ENCODE results near the gene MICU1. TPM values are rescaled to one million over a fixed set of nuclear protein-coding genes. Genes with fewer than 3 reads are reported as not detected.
"Not testable (repeated sequence)": the region's sequence is repeated elsewhere in the genome, so short reads cannot be mapped to it uniquely, and the experiment has no call there.

The MICU1 gene
- polyA plus RNA-seq, 1 donor: 54.6 TPM

DNA sequence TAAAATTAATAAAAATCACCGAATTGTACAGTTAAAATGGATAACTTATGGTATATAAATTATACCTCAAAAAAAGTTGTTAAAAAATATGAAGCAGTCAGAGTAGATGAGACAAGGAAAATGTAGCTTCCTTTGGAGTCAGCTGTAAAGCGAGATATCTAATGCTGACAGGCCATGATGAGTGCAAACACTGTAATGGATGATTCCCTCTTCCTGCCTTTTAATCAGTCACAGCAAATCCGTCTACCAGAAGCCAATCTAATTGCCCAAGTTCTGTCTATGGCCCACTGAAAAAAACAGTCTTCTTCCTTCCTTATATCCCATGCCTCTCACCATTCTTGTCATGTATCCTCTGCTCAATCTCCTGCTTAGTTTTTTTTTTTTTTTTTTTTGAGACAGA is 211.2 kb downstream of the MICU1 start:
- Histone ChIP-seq H3K27ac (ENCODE audit: low read length) (no peak overlapping the region), H3K36me3 (ENCODE audit: control insufficient read depth, insufficient read depth, low read length) (no peaks in the 10 kb centered on the region), H3K4me1 (ENCODE audit: control insufficient read depth, insufficient read depth, low read length) (no peaks in the 10 kb centered on the region), H3K9me3 (ENCODE audit: control insufficient read depth, low read depth, low read length) (peaks cover 9% of the 10 kb centered on the region), H3K27me3 (ENCODE audit: control insufficient read depth, insufficient read depth, low read length) (no peaks in the 10 kb centered on the region), H3K4me3 (ENCODE audit: low read length) (no peak overlapping the region)
- no peak for DNase-seq
- WGBS (ENCODE audit: insufficient coverage, low lambda C conversion rate): 100% methylated on average over 1 of the region's 3 CpGs

DNA sequence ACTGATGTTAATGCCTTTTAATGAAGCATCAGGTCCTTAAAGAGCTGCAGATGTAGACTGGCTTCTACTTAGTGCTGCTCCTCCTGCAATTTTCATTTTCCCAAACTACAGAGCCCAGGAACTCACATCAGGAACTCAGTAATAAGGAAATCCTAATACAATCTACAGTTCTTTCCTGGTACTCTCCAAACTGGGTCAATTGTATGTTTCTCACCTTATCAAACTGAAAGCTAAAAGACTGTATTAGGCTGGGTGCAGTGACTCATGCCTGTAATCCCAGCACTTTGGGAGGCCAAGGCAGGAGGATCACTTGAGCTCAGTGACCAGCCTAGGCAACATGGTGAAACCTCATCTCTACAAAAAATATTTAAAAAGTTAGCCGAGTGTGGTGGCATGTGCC is 216.7 kb downstream of the MICU1 start:
- WGBS (ENCODE audit: insufficient coverage, low lambda C conversion rate): no CpG with 5 or more reads among the region's 1 CpG
- Histone ChIP-seq H3K4me1 (ENCODE audit: control insufficient read depth, insufficient read depth, low read length) (no peaks in the 10 kb centered on the region), H3K27ac (ENCODE audit: low read length) (no peak overlapping the region)

DNA sequence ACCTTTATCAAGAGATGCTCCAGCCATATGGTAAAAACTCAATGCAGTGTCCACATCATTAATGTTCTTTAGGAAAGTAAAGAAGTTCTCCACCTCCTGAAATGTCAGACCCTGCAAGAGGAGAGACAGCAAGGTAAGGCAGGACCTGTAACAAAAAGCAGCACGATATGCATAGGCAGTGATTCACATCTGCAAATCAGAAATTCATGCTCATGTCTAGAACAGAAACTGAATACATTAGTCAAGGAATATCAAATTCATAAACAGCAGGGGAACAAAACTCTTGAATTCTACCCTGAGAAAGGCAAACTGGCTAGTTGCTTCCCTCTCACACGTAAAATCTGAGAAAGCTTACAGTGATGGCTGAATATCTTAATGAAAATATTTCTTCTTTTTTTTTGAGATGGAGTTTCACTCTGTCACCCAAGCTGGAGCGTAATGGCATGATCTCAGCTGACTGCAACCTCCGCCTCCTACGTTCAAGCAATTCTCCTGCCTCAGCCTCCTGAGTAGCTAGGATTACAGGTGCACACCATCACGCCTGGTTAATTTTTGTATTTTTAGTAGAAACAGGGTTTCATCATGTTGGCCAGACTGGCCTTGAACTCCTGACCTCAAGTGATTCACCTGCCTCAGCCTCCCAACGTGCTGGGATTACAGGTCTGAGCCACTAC is 217.8 kb downstream of the MICU1 start:
- no peak for DNase-seq
- Histone ChIP-seq H3K9me3 (ENCODE audit: control insufficient read depth, low read depth, low read length) (no peaks in the 10 kb centered on the region), H3K36me3 (ENCODE audit: control insufficient read depth, insufficient read depth, low read length) (peaks cover 6% of the 10 kb centered on the region), H3K27ac (ENCODE audit: low read length) (no peak overlapping the region), H3K4me3 (ENCODE audit: low read length) (no peak overlapping the region), H3K27me3 (ENCODE audit: control insufficient read depth, insufficient read depth, low read length) (no peaks in the 10 kb centered on the region), H3K4me1 (ENCODE audit: control insufficient read depth, insufficient read depth, low read length) (no peaks in the 10 kb centered on the region)
- no CpG with 5 or more reads among the region's 7 CpGs for WGBS (ENCODE audit: insufficient coverage, low lambda C conversion rate)

More for the DNA sequence above, 216.7 kb downstream of the MICU1 start:
- peaks cover 3% of the 10 kb centered on the region for H3K36me3 ChIP-seq (ENCODE audit: control insufficient read depth, insufficient read depth, low read length)
- no peak overlapping the region for H3K4me3 ChIP-seq (ENCODE audit: low read length)
- DNase-seq: no peak
- H3K27me3 ChIP-seq (ENCODE audit: control insufficient read depth, insufficient read depth, low read length): no peaks in the 10 kb centered on the region
- H3K9me3 ChIP-seq (ENCODE audit: control insufficient read depth, low read depth, low read length): peaks cover 6% of the 10 kb centered on the region

DNA sequence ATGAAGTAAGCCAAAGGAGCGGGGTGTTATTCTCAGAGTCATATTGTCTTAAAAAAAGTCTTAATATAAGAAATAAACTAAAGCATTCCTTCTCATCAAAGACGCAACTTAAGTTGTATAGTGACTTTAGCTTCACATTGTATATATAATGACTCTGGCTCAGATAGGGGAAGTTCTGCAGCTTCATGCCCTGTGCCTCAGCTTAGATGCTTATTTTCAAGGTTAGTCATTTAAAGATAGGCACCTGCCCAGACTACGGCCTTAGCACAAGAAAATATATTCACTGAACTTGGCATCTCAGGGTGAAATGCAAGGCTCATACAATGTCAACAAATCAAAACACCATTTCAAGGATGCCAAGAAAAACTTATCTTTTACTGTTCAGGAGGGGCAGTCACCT is 218.4 kb downstream of the MICU1 start:
- Histone ChIP-seq H3K27ac (ENCODE audit: low read length) (no peak overlapping the region), H3K27me3 (ENCODE audit: control insufficient read depth, insufficient read depth, low read length) (no peaks in the 10 kb centered on the region), H3K9me3 (ENCODE audit: control insufficient read depth, low read depth, low read length) (no peaks in the 10 kb centered on the region), H3K4me3 (ENCODE audit: low read length) (no peak overlapping the region), H3K4me1 (ENCODE audit: control insufficient read depth, insufficient read depth, low read length) (no peaks in the 10 kb centered on the region), H3K36me3 (ENCODE audit: control insufficient read depth, insufficient read depth, low read length) (peaks cover 9% of the 10 kb centered on the region)
- WGBS (ENCODE audit: insufficient coverage, low lambda C conversion rate): no CpG with 5 or more reads among the region's 3 CpGs
- DNase-seq: no peak

DNA sequence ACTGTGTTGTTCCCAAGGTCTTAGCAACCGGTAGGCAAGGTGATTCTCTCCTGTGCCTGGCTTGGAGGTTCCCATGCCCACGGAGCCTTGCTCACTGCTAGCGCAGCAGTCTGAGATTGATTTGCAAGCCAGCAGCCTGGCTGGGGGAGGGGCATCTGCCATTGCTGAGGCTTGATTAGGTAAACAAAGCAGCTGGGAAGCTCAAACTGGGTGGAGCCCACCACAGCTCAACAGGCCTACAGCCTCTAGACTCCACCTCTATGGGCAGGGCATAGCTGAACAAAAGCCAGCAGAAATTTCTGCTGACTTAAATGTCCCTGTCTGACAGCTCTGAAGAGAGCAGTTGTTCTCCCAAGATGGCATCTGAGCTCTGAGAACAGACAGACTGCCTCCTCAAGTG is 230.3 kb downstream of the MICU1 start:
- not testable (repeated sequence) for H3K9me3 ChIP-seq (ENCODE audit: control insufficient read depth, low read depth, low read length); H3K27ac ChIP-seq (ENCODE audit: low read length); H3K4me1 ChIP-seq (ENCODE audit: control insufficient read depth, insufficient read depth, low read length); H3K4me3 ChIP-seq (ENCODE audit: low read length); H3K27me3 ChIP-seq (ENCODE audit: control insufficient read depth, insufficient read depth, low read length); DNase-seq; H3K36me3 ChIP-seq (ENCODE audit: control insufficient read depth, insufficient read depth, low read length)
- no CpG with 5 or more reads among the region's 3 CpGs for WGBS (ENCODE audit: insufficient coverage, low lambda C conversion rate)

DNA sequence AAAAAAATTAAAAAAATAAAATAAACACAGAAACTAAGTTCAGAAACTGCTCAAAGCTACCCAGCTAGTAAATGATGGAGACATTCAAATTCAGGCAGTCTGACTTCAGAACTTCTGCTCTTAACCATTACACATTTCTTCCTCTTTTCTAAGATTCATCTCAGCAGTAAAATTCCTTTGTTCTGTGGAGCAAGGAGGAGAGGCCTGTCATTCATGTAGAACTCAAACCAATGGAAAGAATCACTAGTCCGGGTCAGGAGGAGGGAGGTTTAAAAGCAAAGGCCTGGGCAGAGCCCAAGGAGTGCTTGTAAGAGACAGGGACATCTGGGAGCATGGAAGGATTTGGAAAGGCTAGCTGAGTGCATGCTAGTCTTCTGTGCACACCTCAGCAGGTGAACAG is 233.3 kb downstream of the MICU1 start:
- Histone ChIP-seq H3K9me3 (ENCODE audit: control insufficient read depth, low read depth, low read length) (peaks cover 4% of the 10 kb centered on the region), H3K4me1 (ENCODE audit: control insufficient read depth, insufficient read depth, low read length) (no peaks in the 10 kb centered on the region), H3K36me3 (ENCODE audit: control insufficient read depth, insufficient read depth, low read length) (peaks cover 10% of the 10 kb centered on the region), H3K4me3 (ENCODE audit: low read length) (no peak overlapping the region), H3K27ac (ENCODE audit: low read length) (no peak overlapping the region), H3K27me3 (ENCODE audit: control insufficient read depth, insufficient read depth, low read length) (no peaks in the 10 kb centered on the region)
- WGBS (ENCODE audit: insufficient coverage, low lambda C conversion rate): 100% methylated on average over 1 of the region's 1 CpG
- DNase-seq: no peak

DNA sequence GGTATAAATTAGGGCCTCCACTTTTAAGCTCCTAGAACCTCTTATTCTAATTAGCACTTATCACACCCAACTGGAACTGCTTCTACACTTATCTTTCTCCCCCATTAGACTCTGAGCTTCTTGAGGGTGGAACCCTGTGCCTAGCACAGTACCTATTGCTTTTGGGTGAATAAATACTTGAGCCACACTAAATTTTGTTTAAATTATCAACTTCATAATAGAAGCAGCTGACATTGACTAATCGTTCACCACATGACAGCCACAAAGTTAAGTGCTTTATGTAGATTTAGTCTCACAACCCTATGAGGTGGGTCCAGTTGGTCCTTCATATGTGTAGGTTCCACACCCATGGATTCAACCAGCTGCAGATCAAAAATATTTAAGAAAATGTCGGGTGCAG is 235.1 kb downstream of the MICU1 start:
- WGBS (ENCODE audit: insufficient coverage, low lambda C conversion rate): no CpG with 5 or more reads among the region's 2 CpGs
- Histone ChIP-seq H3K4me1 (ENCODE audit: control insufficient read depth, insufficient read depth, low read length) (no peaks in the 10 kb centered on the region), H3K9me3 (ENCODE audit: control insufficient read depth, low read depth, low read length) (peaks cover 4% of the 10 kb centered on the region), H3K27ac (ENCODE audit: low read length) (no peak overlapping the region), H3K36me3 (ENCODE audit: control insufficient read depth, insufficient read depth, low read length) (peaks cover 10% of the 10 kb centered on the region), H3K27me3 (ENCODE audit: control insufficient read depth, insufficient read depth, low read length) (no peaks in the 10 kb centered on the region), H3K4me3 (ENCODE audit: low read length) (no peak overlapping the region)
- DNase-seq: no peak

DNA sequence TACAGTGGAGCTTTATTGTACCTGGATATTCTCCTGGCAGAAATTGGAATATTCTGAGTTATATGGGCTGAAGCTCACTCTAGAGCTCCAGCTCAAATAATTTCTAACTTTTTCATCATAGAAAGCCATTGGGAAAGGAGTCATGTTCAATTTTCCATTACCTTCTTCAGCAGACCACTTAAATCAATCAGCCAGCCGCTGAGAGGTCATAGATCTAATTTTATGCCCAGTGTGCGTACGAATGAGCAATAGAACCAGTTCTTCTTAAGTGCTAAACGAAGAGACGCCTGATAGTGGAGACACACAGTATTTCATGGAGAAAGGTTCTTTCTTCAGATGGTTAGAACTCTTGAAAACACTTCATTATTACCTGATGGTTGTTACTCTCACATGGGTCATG is 236.2 kb downstream of the MICU1 start:
- no CpG with 5 or more reads among the region's 5 CpGs for WGBS (ENCODE audit: insufficient coverage, low lambda C conversion rate)
- H3K9me3 ChIP-seq (ENCODE audit: control insufficient read depth, low read depth, low read length): no peaks in the 10 kb centered on the region
- H3K4me3 ChIP-seq (ENCODE audit: low read length): no peak overlapping the region
- H3K36me3 ChIP-seq (ENCODE audit: control insufficient read depth, insufficient read depth, low read length): peaks cover 8% of the 10 kb centered on the region
- DNase-seq: no peak
- H3K4me1 ChIP-seq (ENCODE audit: control insufficient read depth, insufficient read depth, low read length): no peaks in the 10 kb centered on the region
- H3K27ac ChIP-seq (ENCODE audit: low read length): no peak overlapping the region
- H3K27me3 ChIP-seq (ENCODE audit: control insufficient read depth, insufficient read depth, low read length): no peaks in the 10 kb centered on the region

DNA sequence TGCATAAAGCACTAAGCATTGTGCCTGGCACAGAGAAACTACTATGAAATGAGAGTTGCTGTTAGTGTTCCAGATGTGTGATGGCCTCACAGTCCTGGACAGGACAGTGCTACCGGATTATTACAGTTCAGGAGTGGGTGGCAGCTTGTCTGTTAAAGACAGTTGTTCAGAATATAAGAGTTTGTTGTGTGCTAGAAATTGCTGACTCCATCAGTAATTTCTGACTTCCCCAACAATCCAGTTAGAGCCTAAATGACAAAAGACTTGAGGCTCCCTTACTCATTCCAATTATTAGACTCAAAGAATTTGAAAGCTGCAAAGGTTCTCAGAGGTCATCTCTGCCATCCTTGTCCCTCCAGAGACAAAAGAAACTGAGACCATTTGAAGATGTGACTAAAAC is 236.9 kb downstream of the MICU1 start:
- Histone ChIP-seq H3K9me3 (ENCODE audit: control insufficient read depth, low read depth, low read length) (no peaks in the 10 kb centered on the region), H3K4me3 (ENCODE audit: low read length) (no peak overlapping the region), H3K27ac (ENCODE audit: low read length) (no peak overlapping the region), H3K27me3 (ENCODE audit: control insufficient read depth, insufficient read depth, low read length) (no peaks in the 10 kb centered on the region), H3K36me3 (ENCODE audit: control insufficient read depth, insufficient read depth, low read length) (peaks cover 4% of the 10 kb centered on the region), H3K4me1 (ENCODE audit: control insufficient read depth, insufficient read depth, low read length) (no peaks in the 10 kb centered on the region)
- WGBS (ENCODE audit: insufficient coverage, low lambda C conversion rate): no CpG with 5 or more reads among the region's 1 CpG
- DNase-seq: no peak

DNA sequence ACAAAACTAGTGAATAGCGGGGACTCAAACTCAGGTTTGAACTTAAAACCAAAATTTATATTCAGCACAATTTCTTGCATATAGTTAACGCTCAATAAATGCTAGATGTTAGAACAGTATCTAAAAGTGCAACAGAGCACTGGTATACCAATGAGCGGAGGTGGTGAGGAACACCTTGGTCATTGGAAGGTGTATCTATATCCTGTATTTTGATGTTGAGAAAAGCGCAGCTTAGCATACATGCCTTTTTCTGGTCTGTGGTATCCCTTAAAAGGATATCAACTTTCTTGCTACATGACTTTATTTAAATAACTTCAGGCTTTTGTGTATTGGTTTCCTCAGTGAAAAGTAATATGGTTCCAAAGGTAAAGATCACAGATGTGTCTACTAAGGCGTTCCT is 237.8 kb downstream of the MICU1 start:
- no peak overlapping the region for H3K4me3 ChIP-seq (ENCODE audit: low read length)
- peaks cover 2% of the 10 kb centered on the region for H3K36me3 ChIP-seq (ENCODE audit: control insufficient read depth, insufficient read depth, low read length)
- no peak overlapping the region for H3K27ac ChIP-seq (ENCODE audit: low read length)
- DNase-seq: no peak
- no peaks in the 10 kb centered on the region for H3K4me1 ChIP-seq (ENCODE audit: control insufficient read depth, insufficient read depth, low read length)
- WGBS (ENCODE audit: insufficient coverage, low lambda C conversion rate): no CpG with 5 or more reads among the region's 5 CpGs
- no peaks in the 10 kb centered on the region for H3K9me3 ChIP-seq (ENCODE audit: control insufficient read depth, low read depth, low read length)
- H3K27me3 ChIP-seq (ENCODE audit: control insufficient read depth, insufficient read depth, low read length): no peaks in the 10 kb centered on the region

DNA sequence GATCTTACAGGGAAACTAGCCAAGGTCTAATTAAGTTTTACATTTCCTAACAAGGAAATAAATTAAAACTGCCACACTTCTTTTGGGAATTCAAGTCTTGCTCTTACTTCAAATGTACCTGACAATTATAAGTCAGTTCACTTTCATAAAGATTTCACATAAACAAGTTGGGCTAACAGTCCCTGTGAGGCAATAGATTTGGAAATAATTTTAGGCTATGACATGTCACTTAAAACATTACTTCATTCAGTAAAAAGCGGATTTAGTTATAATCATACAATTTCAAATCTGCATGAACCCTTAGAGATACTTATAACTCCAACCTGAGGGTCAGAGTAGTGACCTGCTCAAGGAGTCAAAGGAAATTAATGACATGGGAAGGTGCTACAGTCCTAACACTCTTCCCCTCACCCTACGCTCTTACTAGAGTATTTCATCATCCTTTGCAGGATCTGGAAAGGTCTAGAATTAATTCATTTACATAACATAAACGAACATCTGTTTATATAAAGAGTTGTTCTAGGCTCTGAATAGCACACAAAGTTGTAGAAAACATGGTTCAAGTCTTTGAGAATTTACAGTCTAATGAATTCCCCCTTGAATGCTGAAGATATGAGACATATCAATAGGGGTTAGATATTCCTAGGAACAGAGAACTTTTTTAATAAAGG is 238.8 kb downstream of the MICU1 start:
- WGBS (ENCODE audit: insufficient coverage, low lambda C conversion rate): 100% methylated on average over 1 of the region's 3 CpGs
- Histone ChIP-seq H3K9me3 (ENCODE audit: control insufficient read depth, low read depth, low read length) (no peaks in the 10 kb centered on the region), H3K4me3 (ENCODE audit: low read length) (no peak overlapping the region), H3K27ac (ENCODE audit: low read length) (no peak overlapping the region), H3K36me3 (ENCODE audit: control insufficient read depth, insufficient read depth, low read length) (peaks cover 2% of the 10 kb centered on the region), H3K27me3 (ENCODE audit: control insufficient read depth, insufficient read depth, low read length) (no peaks in the 10 kb centered on the region), H3K4me1 (ENCODE audit: control insufficient read depth, insufficient read depth, low read length) (no peaks in the 10 kb centered on the region)
- DNase-seq: no peak

Measured in large intestine (tissue), 3 donors.